Fibroblast of lung (primary cell): ENCODE results near the gene TNFAIP2.

ENCODE experiments used
- EZH2 ChIP-seq: IDR thresholded peaks from 2 replicates; pipeline ENCODE4 v1.5.1; 2012; ENCODE audit warnings: low read length, control low read depth, mild to moderate bottlenecking; ENCODE audit errors: missing control alignments
- TF ChIP-seq, protein P1 (sequence below), 2 donors: IDR thresholded peaks in 1 of 2; conservative IDR thresholded peaks in 1 of 2; 1 replicate in 1 of 2; 2 replicates in 1 of 2; pipeline ENCODE4 v1.5.1; 2011 to 2012; ENCODE audit warnings: low read length in 2 of 2, control low read depth in 1 of 2, inconsistent platforms in 1 of 2, low read depth in 1 of 2, mild to moderate bottlenecking in 1 of 2

DNA sequence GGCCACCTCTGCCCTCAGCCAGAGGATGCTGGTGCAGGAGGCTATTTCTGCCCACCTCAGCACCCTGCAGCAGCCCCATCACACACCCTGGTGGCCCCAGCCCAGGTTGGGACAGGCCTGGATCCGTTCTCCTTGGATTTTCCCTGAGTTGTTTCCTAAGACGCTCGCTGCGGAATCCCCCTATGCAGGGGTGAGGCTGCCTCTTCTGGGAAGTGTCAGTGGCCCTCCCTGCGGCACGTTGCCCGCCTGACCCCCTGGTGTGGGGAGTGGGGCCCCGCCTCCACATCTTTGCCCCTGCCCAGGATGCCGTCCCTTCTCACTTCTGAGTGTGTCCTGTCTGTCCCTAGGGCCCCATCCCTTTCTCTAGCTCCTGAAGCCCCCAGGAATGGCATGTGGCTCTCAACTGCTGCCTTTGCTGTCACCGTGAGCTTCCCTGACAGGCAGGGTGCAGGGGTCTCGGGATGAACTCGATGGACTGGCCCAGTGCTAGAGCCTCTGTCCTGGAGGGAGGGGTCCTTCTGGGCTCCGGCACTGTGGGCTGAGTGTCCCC is 29.3 kb upstream of the TNFAIP2 start:
- TF ChIP-seq, protein P1, sequence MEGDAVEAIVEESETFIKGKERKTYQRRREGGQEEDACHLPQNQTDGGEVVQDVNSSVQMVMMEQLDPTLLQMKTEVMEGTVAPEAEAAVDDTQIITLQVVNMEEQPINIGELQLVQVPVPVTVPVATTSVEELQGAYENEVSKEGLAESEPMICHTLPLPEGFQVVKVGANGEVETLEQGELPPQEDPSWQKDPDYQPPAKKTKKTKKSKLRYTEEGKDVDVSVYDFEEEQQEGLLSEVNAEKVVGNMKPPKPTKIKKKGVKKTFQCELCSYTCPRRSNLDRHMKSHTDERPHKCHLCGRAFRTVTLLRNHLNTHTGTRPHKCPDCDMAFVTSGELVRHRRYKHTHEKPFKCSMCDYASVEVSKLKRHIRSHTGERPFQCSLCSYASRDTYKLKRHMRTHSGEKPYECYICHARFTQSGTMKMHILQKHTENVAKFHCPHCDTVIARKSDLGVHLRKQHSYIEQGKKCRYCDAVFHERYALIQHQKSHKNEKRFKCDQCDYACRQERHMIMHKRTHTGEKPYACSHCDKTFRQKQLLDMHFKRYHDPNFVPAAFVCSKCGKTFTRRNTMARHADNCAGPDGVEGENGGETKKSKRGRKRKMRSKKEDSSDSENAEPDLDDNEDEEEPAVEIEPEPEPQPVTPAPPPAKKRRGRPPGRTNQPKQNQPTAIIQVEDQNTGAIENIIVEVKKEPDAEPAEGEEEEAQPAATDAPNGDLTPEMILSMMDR (conservative IDR thresholded peaks at IDR 0.05 in 1 of 2, IDR thresholded peaks at IDR 0.05 in 1 of 2; ENCODE audit: low read depth in 1 of 2, low read length in 2 of 2), result no peak
- TF ChIP-seq EZH2, result no peak
